Astrocyte (in vitro differentiated cells and primary cell): ENCODE results near the gene ARPP21. TPM values are rescaled to one million over a fixed set of nuclear protein-coding genes. Genes with fewer than 3 reads are reported as not detected.

Experiments
- DNase-seq: peaks from one replicate; pipeline ENCODE4 v3.0.0-alpha.2; 2010; ENCODE audit warnings: low read depth
- FAIRE-seq: peaks from 2 replicates; lab custom pipeline; 2011; peaks lifted over from hg19 to GRCh38; lab: Jason Lieb, UNC
- H2AFZ ChIP-seq: 2 replicates; pipeline ENCODE4 v1.6.0; 2012; ENCODE audit warnings: low read depth, low read length, inconsistent platforms
- H3K27ac ChIP-seq: 2 replicates; pipeline ENCODE4 v1.5.1; 2011; ENCODE audit warnings: low read depth, low read length, inconsistent platforms
- H3K27me3 ChIP-seq: 2 replicates; pipeline ENCODE4 v1.6.0; 2011; ENCODE audit warnings: low read length, inconsistent platforms; ENCODE audit not compliant: insufficient read depth
- H3K36me3 ChIP-seq: 2 replicates; pipeline ENCODE4 v1.5.1; 2011; ENCODE audit warnings: low read length, inconsistent platforms; ENCODE audit not compliant: insufficient read depth
- H3K4me1 ChIP-seq: 2 replicates; pipeline ENCODE4 v1.5.1; 2011; ENCODE audit warnings: low read length, inconsistent platforms; ENCODE audit not compliant: insufficient read depth
- H3K4me2 ChIP-seq: 2 replicates; pipeline ENCODE4 v1.6.0; 2012; ENCODE audit warnings: low read length, inconsistent platforms
- H3K4me3 ChIP-seq: 2 replicates; pipeline ENCODE4 v1.5.1; 2011; ENCODE audit warnings: low read depth, mild to moderate bottlenecking, low read length, inconsistent platforms; ENCODE audit not compliant: insufficient read depth
- H3K79me2 ChIP-seq: 2 replicates; pipeline ENCODE4 v1.6.0; 2012; ENCODE audit warnings: mild to moderate bottlenecking, low read length, inconsistent platforms; ENCODE audit not compliant: insufficient read depth
- H3K9ac ChIP-seq: 2 replicates; pipeline ENCODE4 v1.6.0; 2012; ENCODE audit warnings: mild to moderate bottlenecking, low read length, inconsistent platforms
- H3K9me3 ChIP-seq: 2 replicates; pipeline ENCODE4 v1.5.1; 2012; ENCODE audit warnings: low read depth, mild to moderate bottlenecking, low read length, inconsistent platforms; ENCODE audit not compliant: insufficient read depth
- H4K20me1 ChIP-seq: 2 replicates; pipeline ENCODE4 v1.6.0; 2012; ENCODE audit warnings: low read length, inconsistent platforms; ENCODE audit not compliant: insufficient read depth
- H3K27ac Mint-ChIP-seq: one replicate; pipeline ENCODE4 v1.8.0; 2021; ENCODE audit warnings: mild to moderate bottlenecking, mixed read lengths; ENCODE audit not compliant: unreplicated experiment
- H3K27me3 Mint-ChIP-seq: one replicate; pipeline ENCODE4 v1.8.0; 2021; ENCODE audit warnings: low read depth, mixed read lengths; ENCODE audit not compliant: unreplicated experiment
- H3K36me3 Mint-ChIP-seq: one replicate; pipeline ENCODE4 v1.8.0; 2021; ENCODE audit warnings: low read depth, mixed read lengths; ENCODE audit not compliant: unreplicated experiment
- H3K4me1 Mint-ChIP-seq: one replicate; pipeline ENCODE4 v1.8.0; 2021; ENCODE audit warnings: low read depth, mixed read lengths; ENCODE audit not compliant: unreplicated experiment
- H3K4me3 Mint-ChIP-seq: one replicate; pipeline ENCODE4 v1.8.0; 2021; ENCODE audit warnings: mild to moderate bottlenecking, moderate library complexity, mixed read lengths; ENCODE audit not compliant: unreplicated experiment
- H3K9me3 Mint-ChIP-seq: one replicate; pipeline ENCODE4 v1.8.0; 2021; ENCODE audit warnings: mild to moderate bottlenecking, mixed read lengths; ENCODE audit not compliant: unreplicated experiment
- CTCF ChIP-seq: IDR thresholded peaks from 2 replicates; pipeline ENCODE4 v1.5.1; 2011; ENCODE audit warnings: low read depth, mild to moderate bottlenecking, inconsistent platforms, low read length, moderate library complexity; ENCODE audit not compliant: insufficient read depth
- EZH2 ChIP-seq: IDR thresholded peaks from 2 replicates; pipeline ENCODE4 v1.6.1; 2012; ENCODE audit warnings: mild to moderate bottlenecking, low read length, inconsistent platforms; ENCODE audit not compliant: insufficient read depth
- total RNA-seq: library from RNA; stranded (reverse); gene quantifications from 2 replicates; pipeline ENCODE4 v1.2.1, GENCODE V29; 2021

The ARPP21 gene
- total RNA-seq, 1 donor from 2014 or later = 0.45 TPM

DNA sequence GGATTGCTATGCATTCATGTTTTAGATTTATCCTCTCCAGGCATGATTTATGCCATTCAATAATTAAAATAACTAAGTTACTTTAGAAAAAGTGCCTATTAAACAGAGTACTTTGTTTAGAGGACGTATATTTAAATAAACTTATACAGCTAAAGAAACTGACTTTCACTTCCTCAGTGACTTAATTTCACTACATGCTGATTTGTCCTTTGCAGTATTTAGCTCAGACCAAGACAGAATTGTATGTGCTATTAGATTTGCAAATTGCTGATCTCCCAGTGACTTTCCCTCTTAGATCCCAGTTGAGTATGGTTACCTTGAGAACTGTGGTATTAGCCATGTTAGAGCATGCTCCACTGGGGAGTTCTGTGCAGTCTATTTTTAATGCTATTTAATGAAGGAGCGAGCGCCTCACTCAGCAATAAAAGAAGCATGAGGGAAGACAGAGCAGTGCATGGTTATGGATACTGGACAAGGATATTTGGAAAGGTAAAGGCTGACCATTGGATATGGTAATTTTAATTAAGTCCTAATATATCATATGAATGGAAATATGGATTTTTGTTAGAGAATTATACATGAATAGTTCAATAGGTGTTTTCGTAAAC is 2.7 kb downstream of the ARPP21 start:
- H3K36me3 ChIP-seq = no peaks in the 10 kb centered on the region
- no peak overlapping the region for H3K27ac Mint-ChIP-seq
- H3K4me1 ChIP-seq = peaks cover 12% of the 10 kb centered on the region
- TF ChIP-seq EZH2 (no peak), CTCF (no peak)
- no peaks in the 10 kb centered on the region for H3K79me2 ChIP-seq
- no peaks in the 10 kb centered on the region for H3K4me1 Mint-ChIP-seq
- H3K9me3 Mint-ChIP-seq = peaks cover 4% of the 10 kb centered on the region
- H3K9me3 ChIP-seq = no peaks in the 10 kb centered on the region
- H4K20me1 ChIP-seq = no peaks in the 10 kb centered on the region
- no peak overlapping the region for H2AFZ ChIP-seq
- no peak overlapping the region for H3K4me3 ChIP-seq
- H3K27me3 ChIP-seq = peaks cover 10% of the 10 kb centered on the region
- H3K4me2 ChIP-seq = no peak overlapping the region
- FAIRE-seq = no peak
- peaks cover 44% of the 10 kb centered on the region for H3K27me3 Mint-ChIP-seq
- no peak overlapping the region for H3K9ac ChIP-seq
- H3K36me3 Mint-ChIP-seq = no peaks in the 10 kb centered on the region
- no peak overlapping the region for H3K4me3 Mint-ChIP-seq
- H3K27ac ChIP-seq = no peak overlapping the region
- no peak for DNase-seq

- no peaks in the 10 kb centered on the region for H3K79me2 ChIP-seq
- H3K4me3 ChIP-seq = no peak overlapping the region
- peaks cover 4% of the 10 kb centered on the region for H3K9me3 Mint-ChIP-seq
- H3K4me3 Mint-ChIP-seq = no peak overlapping the region
- no peaks in the 10 kb centered on the region for H4K20me1 ChIP-seq
- H2AFZ ChIP-seq = no peak overlapping the region
- H3K9me3 ChIP-seq = no peaks in the 10 kb centered on the region
- peaks cover 4% of the 10 kb centered on the region for H3K4me1 Mint-ChIP-seq
- no peak overlapping the region for H3K27ac Mint-ChIP-seq
- H3K27me3 Mint-ChIP-seq = peaks cover 33% of the 10 kb centered on the region
- H3K4me2 ChIP-seq = no peak overlapping the region
- H3K27me3 ChIP-seq = peaks cover 10% of the 10 kb centered on the region
- H3K36me3 Mint-ChIP-seq = no peaks in the 10 kb centered on the region
- TF ChIP-seq EZH2 (no peak), CTCF (no peak)
- H3K27ac ChIP-seq = no peak overlapping the region
- no peak for FAIRE-seq
- no peaks in the 10 kb centered on the region for H3K36me3 ChIP-seq
- DNase-seq = no peak
- peaks cover 12% of the 10 kb centered on the region for H3K4me1 ChIP-seq
- H3K9ac ChIP-seq = no peak overlapping the region
Observed at GRCh38 chr3:35643495-35643894, 4.2 kb downstream of the ARPP21 start.

- Histone ChIP-seq H3K4me2 (no peak overlapping the region), H2AFZ (no peak overlapping the region), H4K20me1 (no peaks in the 10 kb centered on the region), H3K27me3 (peaks cover 10% of the 10 kb centered on the region), H3K9me3 (no peaks in the 10 kb centered on the region), H3K4me1 (peaks cover 5% of the 10 kb centered on the region), H3K4me3 (no peak overlapping the region), H3K9ac (no peak overlapping the region), H3K27ac (no peak overlapping the region), H3K36me3 (no peaks in the 10 kb centered on the region), H3K79me2 (no peaks in the 10 kb centered on the region)
- no peak overlapping the region for H3K27ac Mint-ChIP-seq
- DNase-seq = no peak
- H3K27me3 Mint-ChIP-seq = peaks cover 26% of the 10 kb centered on the region
- no peak for FAIRE-seq
- no peaks in the 10 kb centered on the region for H3K36me3 Mint-ChIP-seq
- TF ChIP-seq EZH2 (no peak), CTCF (no peak)
- H3K9me3 Mint-ChIP-seq = no peaks in the 10 kb centered on the region
- H3K4me3 Mint-ChIP-seq = no peak overlapping the region
- H3K4me1 Mint-ChIP-seq = peaks cover 5% of the 10 kb centered on the region
Observed at GRCh38 chr3:35644451-35644850, 5.1 kb downstream of the ARPP21 start.
